ENCODE measurements around the gene TEX54.

Gene TEX54

DNA sequence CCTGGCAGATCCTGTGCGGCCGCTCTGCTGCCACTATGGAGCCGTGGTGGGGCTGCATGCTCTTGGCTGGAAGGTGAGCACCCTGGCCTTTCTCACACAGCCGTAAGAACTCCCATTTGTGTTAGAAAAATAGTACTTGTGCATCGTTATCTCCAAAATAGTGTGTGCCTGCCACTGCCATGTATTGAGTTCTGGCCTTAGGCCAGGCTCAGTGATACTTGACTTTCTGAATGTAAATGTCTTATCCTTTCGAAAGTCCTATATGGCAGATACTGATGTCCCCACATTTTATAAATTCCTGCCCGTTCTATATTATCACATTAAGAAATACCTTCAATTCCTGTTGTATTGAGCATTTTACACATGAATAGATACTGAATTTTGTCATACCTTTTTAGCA, 49.9 kb downstream of the TEX54 start:
- DNase-seq = no peak
